SK-N-MC (cell line): Measurements from ENCODE around the gene LAMTOR1.
"Not testable (repeated sequence)": the region's sequence is repeated elsewhere in the genome, so short reads cannot be mapped to it uniquely, and the experiment has no call there.

ENCODE experiments used
- DNase-seq: peaks from one replicate; pipeline ENCODE4 v3.0.0-alpha.2; 2011; ENCODE audit warnings: low read depth, low spot score
- H3K27ac ChIP-seq: fragments of 200-600 bp; sonication (generic); 2 replicates; pipeline ENCODE4 v1.5.1; 2016; ENCODE audit warnings: mixed run types
- H3K36me3 ChIP-seq: fragments of 200-600 bp; sonication (generic); 2 replicates; pipeline ENCODE4 v1.6.1; 2017; ENCODE audit warnings: antibody characterized with exemption, low read length, mixed read lengths; ENCODE audit not compliant: insufficient read depth
- H3K4me3 ChIP-seq: fragments of 200-600 bp; sonication (generic); 2 replicates; pipeline ENCODE4 v1.5.1; 2016
- H3K9ac ChIP-seq: fragments of 200-600 bp; sonication (generic); 2 replicates; pipeline ENCODE4 v1.8.0; 2017; ENCODE audit warnings: mixed run types, mixed read lengths; ENCODE audit not compliant: insufficient read length
- H3K9me3 ChIP-seq: fragments of 200-600 bp; sonication (generic); 2 replicates; pipeline ENCODE4 v1.6.1; 2017; ENCODE audit warnings: low read depth, mild to moderate bottlenecking, antibody characterized with exemption, low read length, moderate library complexity, mixed read lengths
- EZH2 ChIP-seq: fragments of 200-600 bp; sonication (generic); IDR thresholded peaks from one replicate; pipeline ENCODE4 v1.6.1; 2017; ENCODE audit warnings: antibody characterized with exemption
- FOXP2 ChIP-seq: optimal IDR thresholded peaks from 2 replicates; pipeline ENCODE3; 2011; ENCODE audit warnings: mild to moderate bottlenecking, moderate library complexity; ENCODE audit not compliant: insufficient read depth; ENCODE audit errors: extremely low read length, control extremely low read depth
- POLR2AphosphoS5 ChIP-seq: IDR thresholded peaks from 2 replicates; pipeline ENCODE4 v1.6.1; 2012; ENCODE audit warnings: mild to moderate bottlenecking, low read depth, low read length, borderline replicate concordance

Gene LAMTOR1

DNA sequence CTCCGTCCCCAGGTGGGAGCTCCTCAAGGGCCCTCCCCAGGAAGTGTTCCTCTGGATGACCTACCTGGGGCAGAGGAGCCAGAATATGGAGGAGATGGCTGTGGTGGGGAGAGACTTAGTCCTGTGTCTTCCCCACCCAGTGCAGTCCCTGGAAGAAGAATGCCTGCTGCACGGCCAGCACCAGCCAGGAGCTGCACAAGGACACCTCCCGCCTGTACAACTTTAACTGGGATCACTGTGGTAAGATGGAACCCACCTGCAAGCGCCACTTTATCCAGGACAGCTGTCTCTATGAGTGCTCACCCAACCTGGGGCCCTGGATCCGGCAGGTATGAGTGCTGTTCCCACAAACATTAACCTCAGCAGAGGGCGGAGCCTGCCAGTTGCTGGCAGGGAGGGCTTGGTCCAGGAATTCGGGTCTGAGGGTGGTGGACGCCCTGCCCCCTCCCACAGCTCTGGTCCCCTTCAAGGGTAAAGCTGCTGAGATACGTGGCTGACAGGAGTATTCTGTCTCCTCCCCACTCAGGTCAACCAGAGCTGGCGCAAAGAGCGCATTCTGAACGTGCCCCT lies 35.8 kb upstream of the LAMTOR1 start:
- Histone ChIP-seq H3K4me3 (no peak overlapping the region), H3K36me3 (no peaks in the 10 kb centered on the region), H3K9ac (no peak overlapping the region), H3K9me3 (no peaks in the 10 kb centered on the region), H3K27ac (no peak overlapping the region)
- DNase-seq, result no peak
- TF ChIP-seq POLR2AphosphoS5, result no peak
- TF ChIP-seq FOXP2, result no peak
- TF ChIP-seq EZH2, result no peak

- Histone ChIP-seq H3K27ac (no peak overlapping the region), H3K36me3 (no peaks in the 10 kb centered on the region), H3K9ac (no peak overlapping the region), H3K4me3 (no peak overlapping the region), H3K9me3 (no peaks in the 10 kb centered on the region)
- no peak for TF ChIP-seq EZH2
- no peak for TF ChIP-seq FOXP2
- no peak for TF ChIP-seq POLR2AphosphoS5
- DNase-seq, result no peak
Measured at GRCh38 chr11:72136684-72137262, 33.7 kb upstream of the LAMTOR1 start.

GRCh38 chr11:72135891-72136683 lies 33.0 kb upstream of the LAMTOR1 start:
- no peak for DNase-seq
- no peak overlapping the region for H3K27ac ChIP-seq
- no peaks in the 10 kb centered on the region for H3K36me3 ChIP-seq
- no peak for TF ChIP-seq FOXP2
- TF ChIP-seq EZH2, result no peak
- H3K9ac ChIP-seq, result no peak overlapping the region
- no peaks in the 10 kb centered on the region for H3K9me3 ChIP-seq
- H3K4me3 ChIP-seq, result no peak overlapping the region

DNA sequence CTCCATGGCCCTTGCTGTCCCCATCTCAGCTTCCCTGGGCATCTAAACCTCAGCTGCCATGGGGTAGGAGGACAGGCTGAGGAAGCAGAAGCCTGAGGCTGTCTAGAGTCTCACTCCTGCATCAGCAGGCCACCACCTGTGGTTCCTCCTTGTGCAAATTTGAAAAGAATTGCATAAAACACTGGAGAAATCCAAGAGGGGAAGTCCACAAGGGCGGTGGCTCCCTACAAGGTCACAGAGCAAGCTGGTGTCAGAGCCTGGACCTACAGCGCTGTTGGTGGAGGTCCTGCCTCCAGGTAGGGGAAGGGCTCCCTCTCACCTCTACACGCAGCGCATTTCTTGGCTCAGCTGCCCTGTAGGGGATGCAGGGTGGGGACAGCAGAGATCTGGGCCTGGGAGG lies 32.4 kb upstream of the LAMTOR1 start, which contains the start of gene FOLR3:
TSS of gene FOLR3 (plus strand) at position 253 of the 400 bp plus-strand sequence. CDS start 228 bp downstream, outside the sequence.
- H3K27ac ChIP-seq, H3K4me3 ChIP-seq, H3K36me3 ChIP-seq, DNase-seq, H3K9me3 ChIP-seq, H3K9ac ChIP-seq: not testable (repeated sequence)

DNA sequence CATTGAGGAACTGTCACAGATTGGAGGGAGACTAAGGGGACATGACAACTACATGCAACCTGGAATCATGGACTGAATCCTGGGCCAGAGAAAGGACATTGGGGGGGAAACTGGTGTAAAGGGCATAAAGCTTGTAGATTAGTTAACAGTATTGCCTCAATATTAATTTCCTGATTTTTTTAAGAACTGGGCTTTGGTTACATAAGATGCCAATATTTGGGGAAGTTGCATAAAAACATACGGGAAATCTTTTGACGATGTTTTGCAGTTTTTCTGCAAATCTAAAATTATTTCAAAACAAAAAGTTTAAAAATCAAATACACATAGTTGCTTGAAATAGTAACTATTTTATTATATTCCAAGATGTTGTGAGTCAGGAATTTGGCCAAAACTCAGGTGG lies 29.5 kb upstream of the LAMTOR1 start:
- Histone ChIP-seq H3K9ac (no peak overlapping the region), H3K4me3 (no peak overlapping the region), H3K36me3 (no peaks in the 10 kb centered on the region), H3K27ac (no peak overlapping the region), H3K9me3 (peaks cover 8% of the 10 kb centered on the region; the same call in 1 of the 2 replicates)
- DNase-seq, result no peak
- TF ChIP-seq FOXP2, result no peak
- no peak for TF ChIP-seq EZH2
- no peak for TF ChIP-seq POLR2AphosphoS5

GRCh38 chr11:72129381-72129780 lies 26.3 kb upstream of the LAMTOR1 start:
- peaks cover 8% of the 10 kb centered on the region; the same call in 1 of the 2 replicates for H3K9me3 ChIP-seq
- H3K36me3 ChIP-seq, result no peaks in the 10 kb centered on the region
- DNase-seq, result no peak
- H3K4me3 ChIP-seq, result no peak overlapping the region
- no peak overlapping the region for H3K9ac ChIP-seq
- no peak overlapping the region for H3K27ac ChIP-seq
- TF ChIP-seq POLR2AphosphoS5, result no peak
- TF ChIP-seq FOXP2, result no peak
- TF ChIP-seq EZH2, result no peak

DNA sequence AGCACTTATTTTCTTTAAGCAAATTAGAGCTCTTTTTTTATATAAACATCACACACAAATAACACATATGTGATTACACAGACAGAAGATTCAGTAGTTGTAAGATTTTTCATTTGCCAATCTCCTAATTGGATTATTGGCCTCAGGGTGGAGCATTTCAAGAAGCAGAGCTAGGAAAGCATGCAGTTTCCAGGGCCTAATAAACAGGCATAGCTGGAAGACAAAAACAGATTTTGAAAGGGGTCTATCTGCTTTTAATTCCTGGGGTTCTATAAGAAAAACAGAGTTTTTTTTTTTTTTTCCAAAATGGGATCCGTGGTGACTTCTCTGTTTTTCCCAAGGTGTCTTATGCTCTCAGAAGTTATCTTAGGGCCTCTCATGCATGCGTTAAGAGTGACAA lies 24.8 kb upstream of the LAMTOR1 start:
- H3K27ac ChIP-seq, result no peak overlapping the region
- H3K4me3 ChIP-seq, result no peak overlapping the region
- TF ChIP-seq POLR2AphosphoS5 (no peak), EZH2 (no peak), FOXP2 (no peak)
- no peak overlapping the region for H3K9ac ChIP-seq
- no peak for DNase-seq
- no peaks in the 10 kb centered on the region for H3K36me3 ChIP-seq
- H3K9me3 ChIP-seq, result peaks cover 8% of the 10 kb centered on the region; the same call in 1 of the 2 replicates

- TF ChIP-seq FOXP2 (no peak), POLR2AphosphoS5 (no peak), EZH2 (no peak)
- H3K27ac ChIP-seq, result no peak overlapping the region
- no peak for DNase-seq
- H3K36me3 ChIP-seq, result no peaks in the 10 kb centered on the region
- no peak overlapping the region for H3K9ac ChIP-seq
- peaks cover 8% of the 10 kb centered on the region; the same call in 1 of the 2 replicates for H3K9me3 ChIP-seq
- H3K4me3 ChIP-seq, result no peak overlapping the region
Measured at GRCh38 chr11:72125956-72126355, 22.9 kb upstream of the LAMTOR1 start.
